Measurements from ENCODE around the gene MARCHF10. TPM values are rescaled to one million over a fixed set of nuclear protein-coding genes. Genes with fewer than 3 reads are reported as not detected.

MARCHF10 gene
- total RNA-seq, 1 experiment from 2014 or later, result not detected

- no peak overlapping the region for H2AFZ ChIP-seq (ENCODE audit: low read depth, low read length, poor library complexity, severe bottlenecking)
- no peak for TF ChIP-seq RAD21 (IDR thresholded peaks at IDR 0.05; ENCODE audit: low read depth)
- no peak for TF ChIP-seq ZFX (IDR thresholded peaks at IDR 0.05)
- no peak for TF ChIP-seq SIN3A (IDR thresholded peaks at IDR 0.05; ENCODE audit: low read depth)
- TF ChIP-seq POLR2AphosphoS5 (IDR thresholded peaks at IDR 0.05; ENCODE audit: low read depth, low read length), result no peak
- TF ChIP-seq, protein P1, sequence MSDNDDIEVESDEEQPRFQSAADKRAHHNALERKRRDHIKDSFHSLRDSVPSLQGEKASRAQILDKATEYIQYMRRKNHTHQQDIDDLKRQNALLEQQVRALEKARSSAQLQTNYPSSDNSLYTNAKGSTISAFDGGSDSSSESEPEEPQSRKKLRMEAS (IDR thresholded peaks at IDR 0.05), result no peak
- TF ChIP-seq ELF1 (IDR thresholded peaks at IDR 0.05; ENCODE audit: borderline replicate concordance, low read depth), result no peak
- no peak for TF ChIP-seq ZNF274 (IDR thresholded peaks at IDR 0.05; ENCODE audit: low read depth, low read length)
- H3K4me1 ChIP-seq (ENCODE audit: control insufficient read depth in 1 of 2, insufficient read depth in 2 of 2, low read length in 2 of 2), result no peaks in the 10 kb centered on the region
- no TSS peak for BruUV-seq (replicated peaks)
- intact Hi-C loops (cut with micrococcal nuclease), result no loop called here
- DNase-seq (ENCODE audit: low read depth, low spot score), result no peak
- ATAC-seq, result no peak
- RAD21 ChIA-PET (ENCODE audit: low non-redundant PET in 1 of 2, low total read pairs in 2 of 2, uncharacterized antibody in 2 of 2, unreplicated experiment in 2 of 2), result no interaction called here
- H3K9me3 ChIP-seq (ENCODE audit: control insufficient read depth in 1 of 2, insufficient read depth in 1 of 2, low read depth in 1 of 2, low read length in 2 of 2), result no peaks in the 10 kb centered on the region
- H3K9me2 ChIP-seq (ENCODE audit: insufficient read depth), result no peaks in the 10 kb centered on the region
- no peaks in the 10 kb centered on the region for H3K27me3 ChIP-seq (ENCODE audit: insufficient read depth, low read length)
- no peak overlapping the region for H3K9ac ChIP-seq (ENCODE audit: low read length)
- POLR2A ChIA-PET, result no interaction called here
- H3K27ac ChIP-seq (ENCODE audit: low read depth, low read length), result no peak overlapping the region
- no peak overlapping the region for H3K4me3 ChIP-seq (replicated peaks in 1 of 2; ENCODE audit: low read depth in 1 of 2, low read length in 2 of 2)
- H4K20me1 ChIP-seq (ENCODE audit: insufficient read depth), result no peaks in the 10 kb centered on the region
- H3K36me3 ChIP-seq (ENCODE audit: control insufficient read depth in 1 of 2, insufficient read depth in 2 of 2, low read length in 2 of 2), result no peaks in the 10 kb centered on the region
- no peak overlapping the region for H3K4me2 ChIP-seq (ENCODE audit: low read length)
- CTCF ChIA-PET, result no interaction called here
- H3K79me2 ChIP-seq (ENCODE audit: insufficient read depth, low read length), result no peaks in the 10 kb centered on the region
Measured at GRCh38 chr17:62801553-62802114, 6.5 kb downstream of the MARCHF10 start.

- Histone ChIP-seq H2AFZ (ENCODE audit: low read depth, low read length, poor library complexity, severe bottlenecking) (no peak overlapping the region), H3K9me2 (ENCODE audit: insufficient read depth) (no peaks in the 10 kb centered on the region), H4K20me1 (ENCODE audit: insufficient read depth) (no peaks in the 10 kb centered on the region), H3K4me2 (ENCODE audit: low read length) (no peak overlapping the region), H3K9ac (ENCODE audit: low read length) (no peak overlapping the region), H3K79me2 (ENCODE audit: insufficient read depth, low read length) (no peaks in the 10 kb centered on the region), H3K9me3 (ENCODE audit: control insufficient read depth in 1 of 2, insufficient read depth in 1 of 2, low read depth in 1 of 2, low read length in 2 of 2) (no peaks in the 10 kb centered on the region), H3K4me1 (ENCODE audit: control insufficient read depth in 1 of 2, insufficient read depth in 2 of 2, low read length in 2 of 2) (no peaks in the 10 kb centered on the region), H3K27ac (ENCODE audit: low read depth, low read length) (no peak overlapping the region), H3K36me3 (ENCODE audit: control insufficient read depth in 1 of 2, insufficient read depth in 2 of 2, low read length in 2 of 2) (no peaks in the 10 kb centered on the region), H3K27me3 (ENCODE audit: insufficient read depth, low read length) (no peaks in the 10 kb centered on the region), H3K4me3 (replicated peaks in 1 of 2; ENCODE audit: low read depth in 1 of 2, low read length in 2 of 2) (no peak overlapping the region)
- no TSS peak for BruUV-seq (replicated peaks)
- ChIA-PET POLR2A (no interaction called here), RAD21 (ENCODE audit: low non-redundant PET in 1 of 2, low total read pairs in 2 of 2, uncharacterized antibody in 2 of 2, unreplicated experiment in 2 of 2) (no interaction called here), CTCF (no interaction called here)
- ATAC-seq (peak; percentile 50; the same call in 1 of the 2 replicates), DNase-seq (ENCODE audit: low read depth, low spot score) (no peak)
- intact Hi-C loops (cut with micrococcal nuclease), result no loop called here
- TF ChIP-seq ZFX (IDR thresholded peaks at IDR 0.05) (no peak), REST (IDR thresholded peaks at IDR 0.05; ENCODE audit: low read depth) (no peak), YY1 (IDR thresholded peaks at IDR 0.05; ENCODE audit: extremely low read depth, insufficient replicate concordance, low read depth, low read length) (no peak), FOSL1 (IDR thresholded peaks at IDR 0.05; ENCODE audit: low read depth) (no peak), ZNF274 (IDR thresholded peaks at IDR 0.05; ENCODE audit: low read depth, low read length) (no peak), ATF3 (IDR thresholded peaks at IDR 0.05) (no peak), SIN3A (IDR thresholded peaks at IDR 0.05; ENCODE audit: low read depth) (no peak), TCF7L2 (IDR thresholded peaks at IDR 0.05; ENCODE audit: borderline replicate concordance, extremely low read depth, insufficient read depth, insufficient read length) (no peak), EZH2 (IDR thresholded peaks at IDR 0.05) (no peak), CTCF (IDR thresholded peaks at IDR 0.05 in 2 of 3, conservative IDR thresholded peaks at IDR 0.05 in 1 of 3; ENCODE audit: borderline replicate concordance in 1 of 3, insufficient read depth in 1 of 3, low read depth in 2 of 3, low read length in 2 of 3) (no peak), JUND (IDR thresholded peaks at IDR 0.05) (no peak), POLR2A (IDR thresholded peaks at IDR 0.05; ENCODE audit: borderline replicate concordance, extremely low read depth, insufficient read depth, insufficient read length) (no peak)
Measured at GRCh38 chr17:62800585-62800984, 7.5 kb downstream of the MARCHF10 start.
